Smooth muscle cell (in vitro differentiated cells): ENCODE data around the gene FANCC. TPM values are rescaled to one million over a fixed set of nuclear protein-coding genes. Genes with fewer than 3 reads are reported as not detected.

ENCODE experiments used
- DNase-seq: peaks from one replicate; lab custom pipeline; 2025; ENCODE audit not compliant: unreplicated experiment; lab: John Stamatoyannopoulos, UW
- H2AFZ ChIP-seq: fragments of 200-600 bp; sonication (generic); 2 replicates; pipeline ENCODE4 v1.6.0; 2016; ENCODE audit warnings: antibody characterized with exemption, low read depth, mild to moderate bottlenecking
- H3F3A ChIP-seq: fragments of 200-600 bp; sonication (generic); 2 replicates; pipeline ENCODE4 v1.6.0; 2017; ENCODE audit warnings: antibody characterized with exemption, low read depth
- H3K27ac ChIP-seq: fragments of 200-600 bp; sonication (generic); 2 replicates; pipeline ENCODE4 v1.5.1; 2016; ENCODE audit warnings: low read depth, mild to moderate bottlenecking
- H3K27me3 ChIP-seq: fragments of 200-600 bp; sonication (generic); 2 replicates; pipeline ENCODE4 v1.6.1; 2016; ENCODE audit warnings: low read depth, mild to moderate bottlenecking
- H3K36me3 ChIP-seq: fragments of 200-600 bp; sonication (generic); 2 replicates; pipeline ENCODE4 v1.5.1; 2016; ENCODE audit warnings: low read depth
- H3K4me1 ChIP-seq: fragments of 200-600 bp; sonication (generic); 2 replicates; pipeline ENCODE4 v1.5.1; 2016; ENCODE audit warnings: low read depth
- H3K4me2 ChIP-seq: fragments of 200-600 bp; sonication (generic); 2 replicates; pipeline ENCODE4 v1.6.0; 2016; ENCODE audit warnings: mild to moderate bottlenecking
- H3K4me3 ChIP-seq: fragments of 200-600 bp; sonication (generic); 2 replicates; pipeline ENCODE4 v1.5.1; 2016; ENCODE audit warnings: mild to moderate bottlenecking
- H3K79me2 ChIP-seq: fragments of 200-600 bp; sonication (generic); 2 replicates; pipeline ENCODE4 v1.6.0; 2016; ENCODE audit warnings: low read depth, mild to moderate bottlenecking
- H3K9ac ChIP-seq: fragments of 200-600 bp; sonication (generic); 2 replicates; pipeline ENCODE4 v1.6.0; 2016; ENCODE audit warnings: low read depth
- H3K9me3 ChIP-seq: fragments of 200-600 bp; sonication (generic); replicated peaks from 2 replicates; pipeline ENCODE4 v1.5.1; 2016; ENCODE audit warnings: low read depth
- H4K20me1 ChIP-seq: fragments of 200-600 bp; sonication (generic); 2 replicates; pipeline ENCODE4 v1.6.0; 2016; ENCODE audit warnings: low read depth
- WGBS: methylation state at CpG from one replicate; pipeline ENCODE4 v1.1.7; 2016; ENCODE audit warnings: low lambda C conversion rate; 5-methylcytosine and 5-hydroxymethylcytosine counted together
- polyA plus RNA-seq: library from polyadenylated mRNA; unstranded; fragments of >200 nt; fragmentation: Nextera tagmentation; extraction: Ambion mirVana; gene quantifications from 2 replicates; pipeline ENCODE4 v1.2.1, GENCODE V29; 2016
- total RNA-seq: library from RNA; depleted of rRNA; stranded (reverse); fragments of >200 nt; gene quantifications from 2 replicates; pipeline ENCODE4 v1.2.3, GENCODE V29; 2014
- TF ChIP-seq, protein P1 (sequence below): fragments of 200-600 bp; sonication (generic); IDR thresholded peaks from 2 replicates; pipeline ENCODE4 v1.5.1; 2017; ENCODE audit warnings: borderline replicate concordance, mild to moderate bottlenecking, antibody characterized with exemption; ENCODE audit not compliant: insufficient read depth, poor library complexity, severe bottlenecking

The FANCC gene
- total and polyA plus RNA-seq, 2 experiments from 2014 or later, result 11.0 to 11.2 TPM

DNA sequence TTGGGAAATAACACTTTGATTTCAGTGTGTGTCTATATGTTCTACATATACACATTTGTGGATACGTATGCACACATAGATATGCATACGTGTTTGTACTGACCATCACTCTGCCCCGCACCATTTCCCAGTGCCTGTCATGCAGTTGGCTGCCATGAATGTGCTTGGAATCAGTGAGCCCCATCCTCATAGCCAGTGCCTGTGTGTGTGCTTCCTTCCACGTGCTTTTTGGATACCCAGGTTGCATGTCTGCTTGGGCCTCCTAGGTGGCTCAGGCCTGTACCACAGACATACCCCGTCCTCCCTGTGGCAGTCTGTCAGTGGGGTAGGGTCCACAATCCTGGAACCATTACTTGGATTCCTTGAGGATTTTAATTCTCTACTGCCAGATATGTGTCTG is 243.6 kb downstream of the FANCC start:
- Histone ChIP-seq H3K9ac (no peak overlapping the region), H3F3A (peaks cover 16% of the 10 kb centered on the region), H3K4me3 (no peak overlapping the region), H3K4me1 (peaks cover 22% of the 10 kb centered on the region), H3K27ac (peak overlapping the region; percentile 3), H3K4me2 (no peak overlapping the region), H3K79me2 (peaks cover 100% of the 10 kb centered on the region), H3K36me3 (peaks cover 4% of the 10 kb centered on the region), H3K27me3 (no peaks in the 10 kb centered on the region), H2AFZ (no peak overlapping the region), H3K9me3 (no peaks in the 10 kb centered on the region), H4K20me1 (peaks cover 100% of the 10 kb centered on the region)
- TF ChIP-seq, protein P1, sequence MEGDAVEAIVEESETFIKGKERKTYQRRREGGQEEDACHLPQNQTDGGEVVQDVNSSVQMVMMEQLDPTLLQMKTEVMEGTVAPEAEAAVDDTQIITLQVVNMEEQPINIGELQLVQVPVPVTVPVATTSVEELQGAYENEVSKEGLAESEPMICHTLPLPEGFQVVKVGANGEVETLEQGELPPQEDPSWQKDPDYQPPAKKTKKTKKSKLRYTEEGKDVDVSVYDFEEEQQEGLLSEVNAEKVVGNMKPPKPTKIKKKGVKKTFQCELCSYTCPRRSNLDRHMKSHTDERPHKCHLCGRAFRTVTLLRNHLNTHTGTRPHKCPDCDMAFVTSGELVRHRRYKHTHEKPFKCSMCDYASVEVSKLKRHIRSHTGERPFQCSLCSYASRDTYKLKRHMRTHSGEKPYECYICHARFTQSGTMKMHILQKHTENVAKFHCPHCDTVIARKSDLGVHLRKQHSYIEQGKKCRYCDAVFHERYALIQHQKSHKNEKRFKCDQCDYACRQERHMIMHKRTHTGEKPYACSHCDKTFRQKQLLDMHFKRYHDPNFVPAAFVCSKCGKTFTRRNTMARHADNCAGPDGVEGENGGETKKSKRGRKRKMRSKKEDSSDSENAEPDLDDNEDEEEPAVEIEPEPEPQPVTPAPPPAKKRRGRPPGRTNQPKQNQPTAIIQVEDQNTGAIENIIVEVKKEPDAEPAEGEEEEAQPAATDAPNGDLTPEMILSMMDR, result no peak
- DNase-seq, result no peak
- WGBS, result 98% methylated on average over 5 of the region's 5 CpGs

DNA sequence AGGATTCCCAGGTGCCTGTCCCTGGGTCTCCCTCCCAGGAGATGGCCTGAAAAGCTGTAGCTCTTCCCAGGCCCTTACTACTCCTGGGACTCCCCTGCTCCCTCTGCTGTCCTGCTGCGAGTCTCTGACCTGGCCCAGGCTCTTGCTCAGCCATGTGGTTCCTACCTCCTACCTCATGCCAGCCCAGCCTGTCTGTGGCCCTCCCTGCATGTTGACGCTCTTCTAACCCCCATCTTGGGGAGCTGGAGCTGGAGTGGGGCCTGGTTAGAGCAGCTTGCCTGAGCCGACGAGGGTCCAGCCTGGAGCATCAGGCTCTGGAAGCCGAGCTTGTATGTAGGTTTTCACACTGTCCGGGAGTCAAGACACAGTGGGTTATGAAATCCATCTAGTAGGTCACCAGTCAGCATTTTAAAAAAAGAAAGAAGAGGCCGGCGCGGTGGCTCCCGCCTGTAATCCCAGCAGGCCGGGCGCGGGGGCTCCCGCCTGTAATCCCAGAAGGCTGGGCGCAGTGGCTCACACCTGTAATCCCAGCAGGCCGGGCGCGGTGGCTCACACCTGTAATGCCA is 244.4 kb downstream of the FANCC start:
- Histone ChIP-seq H4K20me1 (peaks cover 100% of the 10 kb centered on the region), H3K27me3 (no peaks in the 10 kb centered on the region), H3K79me2 (peaks cover 100% of the 10 kb centered on the region), H3K36me3 (peaks cover 4% of the 10 kb centered on the region), H3F3A (peaks cover 16% of the 10 kb centered on the region), H3K9me3 (no peaks in the 10 kb centered on the region), H3K4me2 (no peak overlapping the region), H3K9ac (no peak overlapping the region), H2AFZ (no peak overlapping the region), H3K27ac (peak overlapping the region; percentile 78), H3K4me3 (no peak overlapping the region), H3K4me1 (peaks cover 14% of the 10 kb centered on the region)
- TF ChIP-seq, protein P1, result no peak
- WGBS, result 95% methylated on average over 18 of the region's 18 CpGs
- DNase-seq, result no peak

DNA sequence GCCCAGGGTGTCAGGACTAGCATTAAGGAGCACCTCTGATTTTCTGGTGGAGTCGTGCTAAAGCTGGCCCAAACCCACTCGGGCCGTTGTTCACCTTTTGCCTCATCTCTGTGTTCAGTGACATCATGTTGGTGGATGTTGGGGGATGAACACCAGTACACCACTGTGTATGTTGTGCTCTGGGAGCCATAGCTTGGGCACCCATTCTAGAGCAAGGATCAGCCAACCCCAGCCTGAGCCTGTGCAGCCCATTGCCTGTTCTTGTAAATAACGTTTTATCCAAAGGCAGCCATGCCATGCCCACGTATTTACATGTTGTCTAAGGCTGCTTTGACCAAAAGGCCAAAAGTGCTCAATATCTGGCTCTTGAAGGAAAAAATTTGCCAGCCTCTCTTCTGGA is 245.6 kb downstream of the FANCC start:
- Histone ChIP-seq H3K9ac (no peak overlapping the region), H3K27ac (peak overlapping the region; percentile 78), H2AFZ (no peak overlapping the region), H3F3A (peaks cover 16% of the 10 kb centered on the region), H3K27me3 (no peaks in the 10 kb centered on the region), H3K79me2 (peaks cover 100% of the 10 kb centered on the region), H3K4me1 (peaks cover 2% of the 10 kb centered on the region), H3K9me3 (no peaks in the 10 kb centered on the region), H4K20me1 (peaks cover 100% of the 10 kb centered on the region), H3K36me3 (peaks cover 4% of the 10 kb centered on the region), H3K4me2 (no peak overlapping the region), H3K4me3 (no peak overlapping the region)
- TF ChIP-seq, protein P1, result no peak
- WGBS, result 81% methylated on average over 5 of the region's 5 CpGs
- no peak for DNase-seq

DNA sequence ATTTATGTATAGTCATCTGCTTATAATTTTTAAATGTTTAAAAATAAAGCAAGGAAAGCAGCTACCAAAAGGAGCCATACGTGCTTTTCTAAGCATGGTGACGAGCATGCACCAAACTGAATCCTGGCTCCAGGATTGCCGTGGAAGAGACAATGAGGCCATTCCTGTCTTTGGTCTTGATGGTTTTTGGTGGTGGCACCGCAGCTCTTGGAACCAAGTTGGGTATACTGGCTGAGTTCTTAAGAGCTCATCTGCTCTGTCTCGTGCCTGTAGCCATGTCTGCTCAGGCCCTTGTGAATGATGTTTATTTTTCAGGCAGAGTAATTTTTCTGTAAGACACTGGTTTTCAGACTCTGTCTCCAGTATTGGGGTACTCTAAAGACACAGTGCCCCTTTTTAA is 246.1 kb downstream of the FANCC start:
- H3K36me3 ChIP-seq, result peaks cover 4% of the 10 kb centered on the region

More for the DNA sequence above, 246.1 kb downstream of the FANCC start:
- no peaks in the 10 kb centered on the region for H3K9me3 ChIP-seq
- no peak overlapping the region for H3K9ac ChIP-seq
- H3K27ac ChIP-seq, result peak overlapping the region; percentile 78
- H2AFZ ChIP-seq, result no peak overlapping the region
- TF ChIP-seq, protein P1, result no peak
- peaks cover 100% of the 10 kb centered on the region for H4K20me1 ChIP-seq
- peak overlapping the region; percentile 3 for H3K4me2 ChIP-seq
- no peaks in the 10 kb centered on the region for H3K27me3 ChIP-seq
- WGBS, result 95% methylated on average over 5 of the region's 5 CpGs
- H3K79me2 ChIP-seq, result peaks cover 100% of the 10 kb centered on the region
- H3K4me1 ChIP-seq, result no peaks in the 10 kb centered on the region
- H3K4me3 ChIP-seq, result no peak overlapping the region
- peaks cover 13% of the 10 kb centered on the region for H3F3A ChIP-seq
- DNase-seq, result no peak
